ENCODE measurements around the gene MAPKAP1. TPM values are rescaled to one million over a fixed set of nuclear protein-coding genes. Genes with fewer than 3 reads are reported as not detected.

MAPKAP1 gene
- total RNA-seq, 1 donor from 2014 or later: 74.6 TPM

GRCh38 chr9:125635888-125636287, 71.1 kb downstream of the MAPKAP1 start:
- Mint-ChIP-seq H3K36me3 (ENCODE audit: insufficient read depth) (no peaks in the 10 kb centered on the region), H3K4me3 (ENCODE audit: low read depth) (no peak overlapping the region), H3K27ac (no peak overlapping the region), H3K27me3 (no peaks in the 10 kb centered on the region), H3K4me1 (ENCODE audit: low read depth) (peaks cover 26% of the 10 kb centered on the region), H3K9me3 (ENCODE audit: low read depth) (no peaks in the 10 kb centered on the region)
- TF ChIP-seq CTCF (IDR thresholded peaks at IDR 0.05; ENCODE audit: unreplicated experiment): no peak
- DNase-seq (ENCODE audit: low spot score, unreplicated experiment): no peak

GRCh38 chr9:125634040-125634717, 72.8 kb downstream of the MAPKAP1 start:
- no peak for TF ChIP-seq CTCF (IDR thresholded peaks at IDR 0.05; ENCODE audit: unreplicated experiment)
- Mint-ChIP-seq H3K27ac (no peak overlapping the region), H3K4me3 (ENCODE audit: low read depth) (no peak overlapping the region), H3K9me3 (ENCODE audit: low read depth) (no peaks in the 10 kb centered on the region), H3K27me3 (no peaks in the 10 kb centered on the region), H3K4me1 (ENCODE audit: low read depth) (peaks cover 25% of the 10 kb centered on the region), H3K36me3 (ENCODE audit: insufficient read depth) (no peaks in the 10 kb centered on the region)
- no peak for DNase-seq (ENCODE audit: low spot score, unreplicated experiment)

- H3K9me3 Mint-ChIP-seq (ENCODE audit: low read depth): no peaks in the 10 kb centered on the region
- no peak for TF ChIP-seq CTCF (IDR thresholded peaks at IDR 0.05; ENCODE audit: unreplicated experiment)
- DNase-seq (ENCODE audit: low spot score, unreplicated experiment): no peak
- peaks cover 25% of the 10 kb centered on the region for H3K4me1 Mint-ChIP-seq (ENCODE audit: low read depth)
- no peak overlapping the region for H3K27ac Mint-ChIP-seq
- H3K27me3 Mint-ChIP-seq: no peaks in the 10 kb centered on the region
- no peaks in the 10 kb centered on the region for H3K36me3 Mint-ChIP-seq (ENCODE audit: insufficient read depth)
- no peak overlapping the region for H3K4me3 Mint-ChIP-seq (ENCODE audit: low read depth)
These were observed 73.8 kb downstream of the MAPKAP1 start for GRCh38 chr9:125633116-125633745.

GRCh38 chr9:125632321-125633115, 74.5 kb downstream of the MAPKAP1 start:
- Mint-ChIP-seq H3K36me3 (ENCODE audit: insufficient read depth) (no peaks in the 10 kb centered on the region), H3K27me3 (no peaks in the 10 kb centered on the region), H3K4me1 (ENCODE audit: low read depth) (peaks cover 25% of the 10 kb centered on the region), H3K4me3 (ENCODE audit: low read depth) (no peak overlapping the region), H3K27ac (peak overlapping the region; percentile 10), H3K9me3 (ENCODE audit: low read depth) (no peaks in the 10 kb centered on the region)
- no peak for TF ChIP-seq CTCF (IDR thresholded peaks at IDR 0.05; ENCODE audit: unreplicated experiment)
- DNase-seq (ENCODE audit: low spot score, unreplicated experiment): no peak

GRCh38 chr9:125631391-125632085, 75.5 kb downstream of the MAPKAP1 start:
- H3K27ac Mint-ChIP-seq: no peak overlapping the region
- peaks cover 25% of the 10 kb centered on the region for H3K4me1 Mint-ChIP-seq (ENCODE audit: low read depth)
- H3K36me3 Mint-ChIP-seq (ENCODE audit: insufficient read depth): no peaks in the 10 kb centered on the region
- TF ChIP-seq CTCF (IDR thresholded peaks at IDR 0.05; ENCODE audit: unreplicated experiment): peak; percentile 50
- no peak overlapping the region for H3K4me3 Mint-ChIP-seq (ENCODE audit: low read depth)
- DNase-seq (ENCODE audit: low spot score, unreplicated experiment): no peak
- H3K27me3 Mint-ChIP-seq: no peaks in the 10 kb centered on the region
- H3K9me3 Mint-ChIP-seq (ENCODE audit: low read depth): no peaks in the 10 kb centered on the region

Data from progenitor cell of endocrine pancreas (in vitro differentiated cells).